DMS114 treated with DMSO at 0.1 percent for 48 hours (cell line): ENCODE data around the gene ITIH5.

Experiments used
- DNase-seq: peaks from one replicate; lab custom pipeline; 2025; ENCODE audit not compliant: unreplicated experiment; lab: John Stamatoyannopoulos, UW

Gene ITIH5

DNA sequence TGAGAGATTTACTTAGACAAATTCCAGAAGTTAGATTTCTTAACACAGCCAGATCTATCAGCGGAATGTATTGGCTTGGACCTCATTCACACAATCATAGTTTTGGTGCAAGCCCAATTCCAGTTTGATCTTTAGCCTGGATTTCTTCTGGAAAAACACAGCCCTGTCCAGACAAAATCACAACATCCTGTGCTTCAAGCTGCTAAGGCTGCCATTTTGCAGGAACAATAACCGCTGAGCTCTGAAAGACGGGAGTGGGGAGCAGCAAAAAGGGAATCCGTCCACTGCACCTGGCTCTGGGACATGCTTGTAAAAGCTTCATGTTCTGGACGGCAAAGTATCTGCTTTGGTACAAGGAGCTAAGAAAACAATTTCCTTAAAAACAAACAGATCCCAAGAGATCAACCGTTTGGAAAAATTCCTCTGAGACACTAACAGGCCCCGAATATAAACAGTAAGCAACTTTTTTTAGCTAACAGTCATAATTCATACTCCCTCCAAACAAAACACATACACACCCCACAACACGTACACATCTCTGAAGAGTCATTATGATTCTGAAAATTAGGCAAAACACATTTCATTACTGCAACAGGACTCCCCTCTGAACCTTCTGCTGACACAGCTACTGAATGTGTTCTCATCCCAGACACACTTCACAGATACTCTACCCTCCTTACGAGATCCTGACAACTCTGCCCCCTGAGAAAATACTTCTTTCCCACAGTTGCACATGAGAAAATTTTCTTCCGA, 32.4 kb downstream of the ITIH5 start:
- no peak for DNase-seq

DNA sequence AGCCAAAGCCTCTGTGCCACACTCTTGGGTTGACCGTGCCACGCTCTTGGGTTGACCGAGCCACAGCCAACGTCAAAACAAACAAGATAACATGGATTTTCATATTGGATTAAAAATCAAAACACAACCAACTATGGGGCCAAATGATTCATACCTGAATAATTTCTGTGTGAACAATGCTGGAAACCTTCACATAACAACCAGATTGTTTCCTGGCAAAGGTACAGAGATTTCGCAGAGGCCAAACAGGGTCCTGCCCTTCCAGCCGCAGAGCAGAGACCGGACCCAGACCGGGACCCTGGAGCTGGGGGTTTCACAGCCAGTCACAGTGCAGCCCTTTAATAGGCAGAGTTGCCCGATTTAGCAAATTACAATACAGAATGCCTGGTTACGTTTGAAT, 40.5 kb downstream of the ITIH5 start:
- DNase-seq, result no peak

DNA sequence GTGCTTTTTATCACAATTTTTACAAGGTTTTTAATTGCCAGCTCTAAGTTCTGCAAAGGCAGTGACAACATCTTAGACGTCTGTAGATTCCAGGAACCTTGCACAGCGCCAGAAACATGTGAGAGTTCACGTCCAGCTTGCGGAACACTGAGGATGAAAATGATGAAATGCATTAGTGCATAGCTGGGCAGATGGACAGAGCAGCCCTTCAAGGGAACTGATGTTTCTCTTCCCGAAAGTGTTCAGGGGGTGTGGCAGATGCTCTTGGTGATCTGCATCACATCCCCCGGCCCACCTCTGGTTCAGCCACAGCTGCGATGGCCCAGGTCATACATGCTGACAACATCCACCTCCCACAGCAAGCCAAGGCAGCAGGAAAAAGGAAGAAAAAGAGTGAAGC, 40.9 kb downstream of the ITIH5 start:
- no peak for DNase-seq

DNA sequence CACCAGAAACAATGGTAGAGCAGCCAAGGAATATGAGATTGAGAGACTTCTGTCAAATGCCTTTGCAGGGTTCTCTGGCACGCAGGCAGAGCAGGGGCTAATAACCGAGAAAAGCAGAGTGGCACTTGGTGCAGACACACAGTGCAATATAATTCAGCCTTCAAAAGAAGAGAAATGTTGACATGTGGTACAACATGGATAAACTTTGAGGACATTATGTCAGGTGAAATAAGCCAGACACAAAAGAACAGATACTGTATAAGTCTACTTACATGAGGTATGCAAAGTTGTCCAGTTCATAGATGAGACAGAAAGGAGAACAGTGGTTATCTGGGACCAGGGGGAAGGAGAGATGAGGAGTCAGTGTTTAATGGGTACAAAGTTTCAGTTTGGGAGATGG, 41.8 kb downstream of the ITIH5 start:
- no peak for DNase-seq

DNA sequence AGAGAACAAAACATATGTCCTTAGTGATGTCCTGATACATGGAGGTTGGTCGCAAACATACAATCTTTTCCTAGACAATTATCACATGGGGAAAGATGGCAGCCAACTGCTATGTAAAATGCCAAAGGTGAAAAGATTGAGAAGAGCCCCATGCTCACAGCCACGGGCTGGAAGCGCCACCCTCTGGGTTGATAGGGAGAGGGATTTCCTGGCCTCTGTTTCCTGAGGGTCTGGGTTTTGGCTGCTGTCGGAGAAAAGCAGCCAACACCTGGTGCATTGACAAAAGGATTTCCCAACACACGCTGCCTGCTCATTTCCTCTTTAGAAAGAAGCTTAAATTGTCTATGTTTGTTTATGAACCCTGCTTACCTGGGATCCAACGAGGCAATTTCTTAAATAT, 43.8 kb downstream of the ITIH5 start:
- no peak for DNase-seq

DNA sequence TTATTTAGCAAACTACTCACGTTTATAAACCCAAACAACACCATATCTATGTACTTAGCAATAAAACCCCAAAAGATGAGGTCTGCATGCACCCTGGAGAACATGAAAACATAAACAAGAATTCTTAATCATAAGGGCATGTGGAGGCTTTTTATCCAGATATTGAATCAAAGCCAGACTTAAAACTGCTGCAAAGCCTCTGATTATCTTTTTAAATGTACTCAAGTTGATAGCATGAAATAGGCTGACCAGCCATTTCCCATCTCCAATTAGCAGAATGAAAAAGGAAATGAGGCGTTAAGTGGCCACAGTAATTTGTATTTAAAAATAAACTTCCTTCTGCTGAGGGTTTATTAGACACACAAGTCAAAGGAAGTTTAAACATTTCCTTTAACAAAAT, 48.3 kb downstream of the ITIH5 start:
- DNase-seq, result no peak

DNA sequence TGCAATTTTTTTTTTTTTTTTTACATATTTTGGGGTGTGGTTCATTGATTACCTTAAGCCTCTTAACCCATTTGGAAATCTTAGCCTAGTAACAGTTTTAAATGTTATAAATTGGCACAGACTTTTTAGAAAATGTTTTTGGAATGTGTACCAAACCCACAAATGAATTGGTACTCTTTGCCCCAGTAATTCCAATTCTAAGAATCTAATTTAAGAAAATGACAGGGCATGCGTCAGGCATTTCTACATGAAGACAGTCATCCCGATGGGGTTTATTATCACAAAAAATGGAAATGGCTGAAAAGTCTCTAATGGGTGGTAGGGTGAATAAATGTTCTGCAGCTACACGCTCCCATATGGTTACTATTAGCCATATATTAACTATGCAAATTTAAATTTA, 54.9 kb downstream of the ITIH5 start:
- DNase-seq, result no peak

DNA sequence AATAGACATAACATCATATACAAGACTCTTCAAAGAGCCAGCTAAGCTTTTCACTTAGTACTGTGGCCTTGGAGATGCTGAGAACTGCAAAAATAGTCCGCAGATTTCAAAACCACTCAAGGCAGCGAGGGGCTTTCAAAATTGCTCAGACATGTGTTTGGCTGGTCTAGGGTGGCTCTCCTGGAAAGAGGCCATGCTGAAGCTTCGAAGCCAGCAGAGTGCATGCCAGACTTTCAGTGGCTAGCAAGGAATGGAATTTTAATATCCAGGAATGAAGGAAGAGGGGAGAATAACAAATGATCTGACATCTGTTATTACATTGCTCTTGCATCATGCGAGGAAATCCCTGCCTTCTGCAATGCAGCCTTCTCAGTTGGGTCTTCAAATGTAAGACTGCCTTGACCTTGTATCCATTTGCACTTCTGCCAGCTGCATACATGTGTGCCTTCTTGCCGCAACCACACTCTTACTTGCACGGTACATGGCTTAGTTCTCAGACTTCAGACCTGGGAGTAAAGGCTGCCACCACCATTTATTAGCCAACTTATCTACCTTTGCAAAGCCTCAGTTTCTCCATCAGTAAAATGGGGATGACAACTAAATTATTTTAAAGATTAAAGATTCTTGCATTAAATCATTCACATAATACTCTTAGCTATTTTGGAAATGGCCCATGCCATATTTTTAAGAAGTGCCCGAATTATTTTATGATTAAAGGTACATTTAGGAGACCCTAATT, 55.9 kb downstream of the ITIH5 start:
- no peak for DNase-seq

DNA sequence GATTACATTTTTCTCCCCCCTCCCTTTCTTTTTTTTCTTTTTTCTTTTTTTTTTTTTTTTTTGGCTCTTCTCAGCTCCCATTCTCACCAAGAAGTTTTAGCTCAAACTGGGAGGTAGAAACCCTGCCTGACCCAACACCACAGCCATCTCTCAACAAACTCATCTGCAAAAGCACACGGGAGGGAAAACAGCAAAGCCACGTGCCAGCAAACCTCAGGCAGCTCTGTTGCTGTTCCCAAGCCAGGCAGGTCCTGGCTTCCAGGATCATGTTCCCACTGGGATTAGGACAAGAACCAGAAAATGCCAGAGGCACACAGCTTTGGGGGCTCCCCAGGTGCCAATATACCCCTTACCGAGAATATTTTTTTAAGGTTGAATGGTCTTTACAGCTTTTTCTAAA, 56.7 kb downstream of the ITIH5 start:
- DNase-seq, result no peak

DNA sequence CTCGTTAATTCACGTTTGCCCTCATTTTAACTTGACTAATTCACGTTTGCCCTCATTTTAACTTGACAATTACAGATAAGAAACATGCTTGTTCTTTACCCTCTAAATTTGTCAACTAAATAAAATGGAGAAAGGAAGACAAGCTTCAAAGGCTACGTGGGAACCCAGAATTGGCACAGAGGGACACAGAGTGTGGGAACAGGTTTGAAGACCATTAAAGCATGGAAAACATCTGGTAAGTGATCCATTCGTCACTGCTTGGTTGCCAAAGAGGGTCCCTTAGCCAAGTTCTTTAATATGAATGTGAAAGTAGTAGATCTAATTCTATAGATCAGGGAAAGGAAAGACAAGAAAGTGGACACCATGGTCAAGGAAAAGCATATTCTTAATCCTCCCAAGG, 57.2 kb downstream of the ITIH5 start:
- no peak for DNase-seq

DNA sequence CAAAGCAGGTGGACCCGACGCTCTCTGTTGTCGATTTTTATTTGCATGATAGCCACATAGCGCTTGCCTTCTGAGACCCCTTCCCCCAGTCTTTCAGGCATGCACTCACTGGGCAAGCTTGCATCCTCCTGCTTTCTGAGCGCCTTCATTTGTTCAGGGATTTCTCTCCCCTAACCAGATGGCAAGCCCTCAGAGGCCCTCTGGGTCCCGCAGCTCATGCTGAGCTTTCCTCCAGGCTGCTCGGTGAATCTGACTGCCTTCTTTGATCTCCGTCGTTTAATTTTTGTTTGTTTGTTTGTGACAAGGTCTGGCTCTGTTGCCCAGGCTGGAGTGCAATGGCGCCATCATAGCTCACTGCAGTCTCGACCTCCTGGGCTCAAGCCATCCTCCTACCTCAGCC, 58.8 kb downstream of the ITIH5 start:
- no peak for DNase-seq

DNA sequence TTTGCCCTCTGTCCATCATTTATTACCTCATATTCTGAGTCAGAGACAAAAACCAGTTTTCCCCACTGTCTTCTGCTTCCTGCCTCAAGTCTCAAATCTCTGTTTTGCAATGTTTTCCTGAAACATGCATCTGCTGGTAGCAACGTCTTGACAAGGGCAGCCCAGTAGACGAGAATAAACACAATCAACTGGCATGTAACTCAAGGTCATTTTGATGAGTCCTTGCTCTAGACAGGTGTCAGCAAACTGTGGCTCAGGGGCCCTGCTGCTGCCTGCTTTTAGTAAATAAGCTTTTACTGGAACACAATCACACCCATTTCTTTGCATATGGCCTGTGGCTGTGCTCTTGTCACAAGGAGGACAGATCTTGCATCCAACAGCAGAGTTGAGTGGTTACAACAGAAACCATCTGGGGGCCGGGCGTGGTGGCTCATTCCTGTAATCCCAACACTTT, 59.8 kb downstream of the ITIH5 start:
- no peak for DNase-seq

DNA sequence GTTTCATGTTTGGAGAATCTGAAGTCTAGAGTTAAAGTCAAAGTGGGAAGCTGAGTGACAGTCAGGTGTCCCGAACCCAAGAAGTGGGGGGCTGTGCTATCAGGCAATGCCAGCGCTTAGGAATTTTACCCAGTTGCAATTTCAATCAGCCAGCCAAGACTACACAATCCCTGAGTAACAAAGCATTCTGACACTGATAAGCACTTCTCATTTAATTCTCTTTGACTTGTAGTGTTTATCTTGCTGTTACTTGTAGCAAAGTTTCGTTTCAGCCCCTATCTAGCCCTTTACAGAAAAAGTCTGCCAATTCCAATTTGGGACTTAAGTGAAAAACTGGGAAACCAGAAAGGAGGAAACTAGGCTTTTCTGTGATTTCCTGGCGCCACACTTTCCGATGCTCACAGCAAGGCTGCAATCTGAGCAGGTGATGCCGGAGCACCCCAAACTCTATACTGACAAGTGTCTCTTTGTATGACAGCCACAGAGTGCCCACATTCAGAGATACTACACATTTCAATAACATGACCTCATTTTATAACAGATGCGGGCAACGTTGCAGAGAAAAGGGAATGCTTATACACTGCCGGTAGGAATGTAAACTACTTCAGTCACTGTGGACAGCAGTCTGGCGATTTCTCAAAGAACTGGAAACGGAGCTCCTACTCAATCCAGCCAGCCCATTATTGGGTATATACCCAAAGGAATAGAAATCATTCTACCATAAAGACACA, 61.0 kb downstream of the ITIH5 start:
- no peak for DNase-seq

DNA sequence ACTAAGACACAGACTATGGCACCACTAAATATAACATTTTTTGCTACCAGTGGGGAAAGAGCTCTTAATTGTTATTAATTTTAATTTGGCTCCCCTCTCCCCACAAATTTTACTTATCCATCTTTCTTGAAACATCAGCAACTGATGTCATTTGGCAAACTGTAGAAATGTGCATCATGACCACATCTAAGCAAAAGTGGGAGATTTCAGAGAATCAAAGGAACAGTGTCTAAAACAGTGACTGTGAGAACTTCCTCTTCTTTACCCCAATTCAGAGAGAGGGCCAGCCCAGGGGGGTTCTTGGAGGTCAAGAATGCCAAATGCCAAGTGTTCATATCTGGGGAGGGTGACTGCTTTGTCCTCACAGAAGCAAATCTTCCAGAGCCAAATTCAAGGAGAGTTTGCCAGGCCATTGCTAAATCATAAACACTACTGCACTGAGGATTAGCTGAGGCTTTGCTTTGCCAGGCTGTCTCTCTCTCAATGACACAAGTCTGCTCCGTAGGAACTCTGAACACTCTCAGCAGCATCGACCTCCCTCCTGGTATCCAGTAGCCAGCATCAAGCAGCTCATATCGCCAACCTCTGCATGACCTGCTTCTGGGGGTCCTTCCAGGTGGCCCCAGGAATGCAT, 65.6 kb downstream of the ITIH5 start:
- DNase-seq, result no peak

DNA sequence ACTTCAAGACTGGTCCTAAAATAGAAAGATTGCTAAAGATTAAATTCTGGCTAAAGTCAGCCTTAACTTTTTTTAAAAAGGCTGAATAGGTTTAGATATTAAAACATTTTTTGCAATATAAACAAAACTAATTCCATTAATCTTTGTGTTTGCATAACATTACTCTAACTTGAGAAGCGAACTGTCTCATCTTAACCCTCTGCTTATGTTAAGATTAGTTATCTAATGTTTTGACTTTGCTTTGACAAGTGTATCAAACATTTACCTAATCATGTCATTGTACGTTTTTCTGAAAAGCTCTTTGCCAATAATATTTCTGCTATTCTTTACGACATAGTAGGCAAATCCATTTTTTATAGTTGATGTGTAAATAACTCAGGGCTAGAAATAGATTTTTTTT, 68.0 kb downstream of the ITIH5 start:
- no peak for DNase-seq

DNA sequence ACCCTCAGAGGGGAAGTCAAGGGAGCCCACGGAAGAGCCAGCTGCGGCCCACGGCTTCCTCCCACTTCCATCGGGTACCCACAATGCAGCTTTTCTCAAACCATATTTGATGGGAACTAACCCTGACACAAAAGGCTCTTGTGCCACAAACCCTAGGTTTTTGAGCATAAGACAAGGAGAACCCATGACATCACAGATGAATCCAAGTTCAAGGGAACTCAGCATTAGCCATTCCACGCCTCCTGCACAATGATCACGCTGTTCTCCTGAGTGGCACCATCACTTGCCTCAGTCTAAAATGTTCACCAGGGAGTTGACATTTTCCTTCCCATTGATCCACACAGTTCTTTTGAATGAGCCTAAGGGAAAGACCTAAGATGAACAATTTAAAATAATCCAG, 70.4 kb downstream of the ITIH5 start:
- DNase-seq, result no peak

DNA sequence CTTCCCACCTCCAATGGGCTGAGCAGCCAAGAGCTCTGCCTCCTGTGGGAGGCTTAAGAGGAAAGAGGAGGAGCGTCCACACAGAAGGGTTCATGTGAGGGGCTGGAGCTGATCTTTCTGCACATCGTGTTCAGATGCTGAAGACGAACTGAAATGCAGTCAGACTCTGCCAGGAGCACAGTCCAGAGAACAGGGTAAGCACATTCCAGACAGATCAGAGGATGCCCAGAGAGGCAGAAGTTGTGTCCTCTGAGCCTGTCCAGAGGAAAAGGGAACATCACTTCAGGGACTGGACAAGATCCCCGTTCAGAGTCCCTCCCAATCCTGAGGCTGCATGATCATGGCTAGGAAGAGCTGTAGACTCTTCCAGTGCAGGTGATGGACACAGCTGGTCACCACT, 72.9 kb downstream of the ITIH5 start:
- no peak for DNase-seq

DNA sequence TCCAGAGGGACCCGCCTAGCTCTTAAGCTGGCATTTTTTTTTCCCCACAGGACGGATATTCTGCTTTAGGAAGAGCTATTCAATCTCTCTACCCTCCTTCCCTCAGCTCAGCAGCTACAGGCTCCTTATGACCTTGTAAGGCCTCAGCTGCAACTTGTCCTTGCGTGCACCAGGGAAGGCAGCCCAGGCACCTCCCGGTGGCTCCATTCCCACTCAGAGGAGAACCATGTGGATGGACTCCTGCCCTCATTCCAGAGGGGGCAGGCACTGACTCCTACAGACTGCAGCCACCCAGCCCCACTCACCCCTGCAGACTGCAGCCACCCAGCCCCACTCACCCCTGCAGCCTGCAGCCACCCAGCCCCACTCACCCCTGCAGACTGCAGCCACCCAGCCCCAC, 73.7 kb downstream of the ITIH5 start:
- DNase-seq, result no peak

DNA sequence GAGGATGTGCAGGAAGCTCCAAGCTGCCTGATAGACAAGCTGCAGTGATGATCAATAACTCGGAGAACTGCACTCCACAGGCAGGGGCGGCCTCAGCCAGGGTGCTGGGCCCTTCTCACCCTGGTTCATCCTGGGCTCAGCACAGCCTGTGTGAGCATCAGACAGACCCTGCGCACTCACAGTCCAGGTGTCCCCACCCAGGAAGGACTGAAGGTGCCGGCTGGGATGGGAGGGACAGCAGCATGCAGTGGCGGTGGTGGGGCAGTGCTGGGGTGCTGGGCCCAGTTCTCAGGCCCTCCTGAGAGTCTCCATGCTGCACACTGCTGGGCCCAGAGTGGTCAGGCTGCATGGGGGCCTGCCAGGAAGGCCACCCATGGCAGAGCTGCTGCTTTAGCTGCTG, 74.1 kb downstream of the ITIH5 start:
- DNase-seq, result no peak

DNA sequence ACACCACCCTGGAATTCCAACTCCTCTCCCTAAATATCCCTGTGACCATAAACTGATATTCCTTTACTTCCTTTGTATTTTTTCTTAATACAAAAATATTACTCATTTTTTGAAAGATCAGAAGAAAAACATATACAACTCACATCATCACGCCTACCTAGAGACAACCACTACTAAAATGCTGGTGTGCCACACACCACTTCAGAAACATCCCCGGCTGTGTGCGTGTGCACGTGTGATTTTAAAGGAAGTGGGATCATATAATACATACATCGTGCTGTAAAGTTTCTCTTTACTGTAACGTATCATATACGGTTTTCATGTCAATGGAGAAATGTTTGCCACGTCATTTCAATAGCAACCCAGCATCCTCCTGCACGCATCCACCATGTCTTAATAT, 76.5 kb downstream of the ITIH5 start:
- no peak for DNase-seq

DNA sequence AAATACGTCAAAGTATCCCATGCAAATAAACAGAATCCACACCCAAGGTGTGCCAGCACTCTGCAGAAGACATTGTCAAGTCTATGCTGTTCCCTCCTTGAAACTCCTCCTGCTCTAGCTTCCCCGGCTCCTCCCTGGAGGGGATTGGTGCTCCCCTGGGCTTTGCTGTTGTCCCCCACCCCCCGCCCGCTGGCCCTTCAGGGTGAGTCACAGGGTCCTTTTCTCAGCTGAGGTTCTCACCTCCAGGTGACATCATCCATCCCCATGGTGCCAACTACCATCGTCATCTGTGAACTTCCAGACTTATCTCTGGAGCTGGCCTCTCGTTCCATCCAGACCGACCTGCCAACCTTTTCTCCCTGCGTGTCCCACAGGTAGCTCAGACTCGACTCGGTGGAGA, 77.0 kb downstream of the ITIH5 start:
- no peak for DNase-seq

DNA sequence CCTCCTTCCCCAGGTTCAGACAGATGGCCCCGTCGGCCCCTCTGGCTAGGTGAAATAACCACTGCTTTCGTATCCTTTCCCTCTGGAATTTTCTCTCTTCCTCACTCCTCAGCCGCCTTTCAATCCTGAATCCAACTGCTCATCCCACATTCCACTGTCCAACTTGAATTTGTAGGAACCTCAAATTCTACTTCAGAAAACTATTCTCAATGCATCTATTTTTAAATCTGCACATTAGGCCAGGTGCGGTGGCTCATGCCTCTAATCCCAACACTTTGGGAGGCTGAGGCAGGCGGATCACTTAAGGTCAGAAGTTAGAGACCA, 78.9 kb downstream of the ITIH5 start:
- DNase-seq, result no peak
